Stimulated activated CD4-positive, alpha-beta T cell treated with anti-CD3 and anti-CD28 coated beads, Interleukin-4, amount 100 ng/mL, for 1 hour (primary cell): Measurements from ENCODE around the gene CRKL.

Experiments used
- DNase-seq: peaks from one replicate; pipeline ENCODE4 v3.0.0-alpha.2; 2020

The CRKL gene

GRCh38 chr22:20999350-21000206 lies 82.4 kb downstream of the CRKL start:
- no peak for DNase-seq

- no peak for DNase-seq
Observed at GRCh38 chr22:21000207-21000986, 83.2 kb downstream of the CRKL start.

GRCh38 chr22:21000987-21001600 lies 83.9 kb downstream of the CRKL start:
- no peak for DNase-seq

GRCh38 chr22:21001601-21002325 lies 84.6 kb downstream of the CRKL start, which contains the start of gene THAP7:
THAP7 (minus strand) TSS chr22:21002118; CDS start chr22:21001911, 207 bp downstream.
- peak; percentile 98 for DNase-seq
